ENCODE results near the gene SUGCT.
"Not testable (repeated sequence)": the region's sequence is repeated elsewhere in the genome, so short reads cannot be mapped to it uniquely, and the experiment has no call there.

The SUGCT gene

GRCh38 chr7:40205992-40206391 is 71.2 kb downstream of the SUGCT start:
- no peak for FAIRE-seq

- FAIRE-seq: no peak
These were observed 76.6 kb downstream of the SUGCT start for GRCh38 chr7:40211276-40212003.

- FAIRE-seq: no peak
These were observed 78.5 kb downstream of the SUGCT start for GRCh38 chr7:40213291-40213690.

GRCh38 chr7:40213856-40214255 is 79.1 kb downstream of the SUGCT start:
- no peak for FAIRE-seq

GRCh38 chr7:40218612-40219011 is 83.8 kb downstream of the SUGCT start:
- FAIRE-seq: not testable (repeated sequence)

GRCh38 chr7:40219917-40220316 is 85.1 kb downstream of the SUGCT start:
- no peak for FAIRE-seq

GRCh38 chr7:40220421-40220911 is 85.7 kb downstream of the SUGCT start:
- FAIRE-seq: no peak

- no peak for FAIRE-seq
These were observed 87.0 kb downstream of the SUGCT start for GRCh38 chr7:40221836-40222235.

GRCh38 chr7:40223451-40224127 is 88.8 kb downstream of the SUGCT start:
- FAIRE-seq: no peak

- no peak for FAIRE-seq
These were observed 95.3 kb downstream of the SUGCT start for GRCh38 chr7:40230101-40230500.

- FAIRE-seq: no peak
These were observed 97.0 kb downstream of the SUGCT start for GRCh38 chr7:40231796-40232195.

GRCh38 chr7:40232242-40232893 is 97.6 kb downstream of the SUGCT start:
- FAIRE-seq: peak; percentile 76

- FAIRE-seq: no peak
These were observed 99.2 kb downstream of the SUGCT start for GRCh38 chr7:40234046-40234445.

GRCh38 chr7:40234666-40235065 is 99.9 kb downstream of the SUGCT start:
- FAIRE-seq: no peak

GRCh38 chr7:40237731-40238130 is 102.9 kb downstream of the SUGCT start:
- no peak for FAIRE-seq

- no peak for FAIRE-seq
These were observed 105.0 kb downstream of the SUGCT start for GRCh38 chr7:40239755-40240303.

- no peak for FAIRE-seq
These were observed 108.3 kb downstream of the SUGCT start for GRCh38 chr7:40243076-40243475.

- FAIRE-seq: no peak
These were observed 109.4 kb downstream of the SUGCT start for GRCh38 chr7:40244226-40244625.

- no peak for FAIRE-seq
These were observed 113.9 kb downstream of the SUGCT start for GRCh38 chr7:40248681-40249080.

- not testable (repeated sequence) for FAIRE-seq
These were observed 118.6 kb downstream of the SUGCT start for GRCh38 chr7:40253444-40253843.

GRCh38 chr7:40263752-40264390 is 129.1 kb downstream of the SUGCT start:
- no peak for FAIRE-seq

GRCh38 chr7:40267583-40267982 is 132.8 kb downstream of the SUGCT start:
- no peak for FAIRE-seq

GRCh38 chr7:40268810-40269209 is 134.0 kb downstream of the SUGCT start:
- FAIRE-seq: not testable (repeated sequence)
